GM18517 (cell line): ENCODE data around the gene GRM8.

Experiments
- ATAC-seq: cut with Tn5 transposase; IDR thresholded peaks from one replicate; pipeline ENCODE4 v1.9.1; 2021; ENCODE audit warnings: mild to moderate bottlenecking, moderate library complexity; ENCODE audit not compliant: unreplicated experiment

Gene GRM8

DNA sequence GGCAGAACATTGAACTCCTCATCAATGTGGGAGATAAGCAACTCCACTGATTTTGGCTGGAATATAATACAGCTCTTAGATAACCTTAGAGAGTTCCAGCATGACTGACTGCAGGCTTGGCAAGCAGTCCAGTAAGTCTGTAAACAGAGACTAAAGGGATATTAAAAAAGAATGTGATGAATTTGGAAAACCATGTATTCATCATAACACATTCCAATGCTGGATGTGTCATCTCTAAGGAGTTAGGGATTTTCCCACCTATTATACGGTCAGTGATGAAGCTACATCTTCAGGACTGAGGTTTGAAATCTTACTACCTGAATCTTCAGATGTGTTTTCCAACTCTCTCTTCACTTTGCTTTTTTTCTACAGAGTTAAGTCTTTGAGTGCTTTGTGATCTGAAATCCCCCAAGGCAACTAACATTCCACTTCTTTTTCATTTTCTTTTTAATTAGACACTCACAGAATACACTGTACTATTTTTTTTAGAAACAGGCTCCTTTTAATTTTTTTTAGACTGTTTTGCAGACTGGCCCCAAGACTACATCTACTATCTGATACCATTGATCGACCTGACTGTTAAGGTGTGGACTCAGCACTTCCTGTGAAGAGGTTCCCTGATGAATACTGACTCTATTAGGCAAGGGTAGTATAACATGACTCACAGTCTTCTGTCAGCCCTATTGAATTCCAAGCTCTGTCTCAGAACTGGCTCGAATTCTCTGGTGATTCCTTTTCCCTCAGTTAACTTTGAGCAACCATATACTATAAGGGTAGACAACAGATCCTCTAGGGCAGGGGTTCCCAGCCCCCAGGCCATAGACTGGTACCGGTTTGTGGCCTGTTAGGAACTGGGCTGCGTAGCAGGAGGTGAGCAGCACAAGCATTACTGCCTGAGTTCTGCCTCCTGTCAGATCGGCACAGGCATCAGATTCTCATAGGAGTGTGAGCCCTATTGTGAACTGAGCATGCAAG, 678.2 kb downstream of the GRM8 start:
- no peak for ATAC-seq

DNA sequence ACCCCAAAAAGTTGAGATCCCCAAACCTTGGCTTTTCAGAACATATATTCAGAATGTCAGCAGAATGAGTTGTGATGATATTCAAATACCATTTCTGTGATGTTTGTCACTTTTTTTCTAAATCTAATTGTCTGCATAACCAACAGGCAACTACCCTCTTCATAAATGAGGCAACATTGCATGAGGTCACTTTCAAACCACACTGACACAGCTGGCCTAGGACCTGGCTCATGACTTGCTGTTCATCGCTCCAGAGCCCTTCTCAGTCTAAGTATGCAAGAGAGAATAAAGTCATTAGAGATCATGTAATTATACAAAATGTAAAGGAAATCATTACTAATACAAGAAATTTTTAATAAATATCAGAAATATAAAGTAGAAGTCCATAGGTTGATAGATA, 681.9 kb downstream of the GRM8 start:
- ATAC-seq = no peak

DNA sequence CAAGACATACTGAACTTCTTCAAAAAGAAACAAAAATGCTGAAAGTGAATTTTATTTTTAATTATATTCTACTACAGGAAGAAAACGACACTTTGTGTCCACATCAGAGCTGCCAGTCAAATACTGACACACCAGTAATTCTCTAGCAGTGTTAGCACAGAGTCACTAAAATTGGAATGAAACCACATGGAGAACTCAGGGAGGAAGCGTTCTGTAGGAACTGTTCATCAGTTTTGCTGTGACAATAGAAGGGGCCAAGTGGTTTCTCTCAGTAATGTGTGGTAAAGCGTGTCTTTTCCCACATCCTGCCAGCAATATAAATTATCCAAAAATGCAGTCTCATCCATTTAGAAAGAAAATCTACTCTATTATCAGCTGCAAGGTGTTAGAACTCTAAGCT, 683.3 kb downstream of the GRM8 start:
- ATAC-seq = no peak

DNA sequence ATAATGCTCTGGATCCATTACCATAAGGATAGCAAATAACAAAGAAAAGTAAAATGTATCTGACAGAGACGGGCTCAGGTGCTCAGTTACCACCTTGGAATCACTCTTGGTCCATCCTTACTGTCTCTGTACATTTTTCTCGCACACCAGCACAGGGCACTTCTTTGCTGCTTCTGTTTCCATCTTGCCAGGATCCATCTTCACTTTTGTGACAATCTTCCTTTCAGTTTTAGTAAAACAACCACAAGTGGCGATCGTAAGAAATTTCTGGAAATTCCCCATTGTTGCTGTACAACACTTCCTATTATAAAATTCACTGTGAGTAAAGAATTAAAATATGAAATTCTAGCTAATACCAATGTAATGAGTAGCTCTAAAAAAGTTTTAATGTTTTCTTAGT, 695.5 kb downstream of the GRM8 start:
- ATAC-seq = no peak

DNA sequence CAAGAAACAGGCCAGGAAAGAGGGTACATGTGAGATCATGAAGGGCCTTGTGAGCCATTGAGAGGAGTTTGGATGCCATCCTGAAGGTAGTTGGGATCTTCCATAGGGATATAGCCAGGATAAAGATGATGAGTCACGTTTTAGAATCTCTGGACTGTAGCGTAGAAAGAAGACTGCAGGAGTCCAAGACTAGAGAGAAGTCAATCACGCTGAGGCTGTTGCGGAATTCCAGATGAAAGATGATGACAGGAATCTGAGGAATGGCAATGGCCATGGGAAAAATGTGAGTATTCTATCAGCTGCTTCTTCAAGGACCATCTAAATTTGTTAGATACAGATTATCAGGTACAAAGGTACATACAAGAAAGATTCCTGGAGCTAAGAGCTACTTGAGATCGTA, 711.3 kb downstream of the GRM8 start:
- no peak for ATAC-seq

DNA sequence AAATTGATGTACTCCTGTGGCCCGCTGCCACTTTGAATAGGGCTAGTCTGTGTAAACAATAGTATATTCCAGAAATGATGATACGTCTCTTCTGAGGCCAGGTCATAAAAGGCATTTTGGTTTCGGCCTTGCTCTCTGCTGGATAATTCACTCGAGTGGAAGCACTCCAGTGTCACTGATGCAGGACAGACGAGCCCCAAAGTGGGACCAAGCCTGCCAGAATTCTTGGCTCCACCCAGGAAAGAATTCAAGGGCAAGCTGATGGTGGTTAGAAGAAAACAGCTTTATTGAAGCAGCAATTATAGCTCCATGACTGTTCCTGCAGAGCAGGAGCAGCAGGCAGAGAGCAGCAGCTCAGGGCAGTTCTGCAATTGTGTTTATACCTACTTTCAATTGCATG, 717.6 kb downstream of the GRM8 start:
- no peak for ATAC-seq

DNA sequence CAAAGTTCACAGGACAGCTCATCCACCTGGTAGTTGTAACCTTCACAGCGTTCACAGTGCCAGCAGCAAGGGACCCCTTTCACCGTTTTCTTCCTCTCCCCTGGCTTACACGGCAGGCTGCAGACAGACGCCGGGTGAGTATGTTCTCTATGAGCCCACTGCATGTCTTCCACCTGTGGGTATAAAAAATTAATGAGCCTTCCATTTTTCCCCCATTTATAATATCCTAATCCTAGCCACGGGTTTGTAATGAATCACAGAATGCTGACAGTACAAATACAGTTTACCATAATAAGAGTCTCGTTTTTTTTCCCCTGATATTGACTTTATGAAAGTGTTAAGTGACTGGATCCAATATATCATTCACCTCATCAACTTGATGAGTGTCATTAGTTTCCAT, 719.0 kb downstream of the GRM8 start:
- ATAC-seq = no peak

DNA sequence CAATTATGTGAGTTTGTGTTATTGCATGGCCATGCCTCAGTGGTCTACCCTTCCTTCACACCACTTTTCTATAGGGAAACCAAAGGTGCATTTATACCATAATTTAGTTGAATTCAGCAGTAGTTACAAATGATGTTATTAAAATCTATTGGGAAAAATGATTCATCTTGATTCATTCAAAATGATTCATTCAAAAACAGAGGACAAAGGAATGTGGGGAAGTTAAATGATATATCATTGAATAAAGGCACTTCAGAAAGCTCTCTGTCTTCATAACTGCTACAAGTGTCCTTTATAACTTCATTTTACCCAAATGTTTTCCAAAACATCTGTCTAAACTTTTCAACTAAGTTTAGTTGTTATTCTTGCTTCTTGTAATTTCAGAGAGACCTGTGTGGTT, 722.9 kb downstream of the GRM8 start:
- no peak for ATAC-seq

DNA sequence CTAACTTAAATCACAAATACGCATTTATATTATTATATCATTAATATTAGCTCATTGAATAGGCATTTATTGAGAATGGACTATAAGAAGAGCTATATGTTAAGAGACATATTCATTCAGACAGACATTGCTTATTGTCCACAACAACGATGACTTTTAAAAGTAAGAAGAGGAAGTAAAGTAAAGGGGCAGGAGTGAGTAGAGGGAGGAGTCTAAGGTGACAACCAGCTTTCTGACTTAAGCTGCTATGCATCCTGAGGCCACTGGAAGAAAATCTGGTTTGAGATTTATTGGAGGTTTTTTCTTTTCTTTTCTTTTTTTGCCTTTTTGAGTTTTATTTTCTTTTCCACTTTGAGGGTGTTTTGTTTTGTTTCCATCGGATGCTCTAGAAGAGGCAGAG, 723.5 kb downstream of the GRM8 start:
- no peak for ATAC-seq

DNA sequence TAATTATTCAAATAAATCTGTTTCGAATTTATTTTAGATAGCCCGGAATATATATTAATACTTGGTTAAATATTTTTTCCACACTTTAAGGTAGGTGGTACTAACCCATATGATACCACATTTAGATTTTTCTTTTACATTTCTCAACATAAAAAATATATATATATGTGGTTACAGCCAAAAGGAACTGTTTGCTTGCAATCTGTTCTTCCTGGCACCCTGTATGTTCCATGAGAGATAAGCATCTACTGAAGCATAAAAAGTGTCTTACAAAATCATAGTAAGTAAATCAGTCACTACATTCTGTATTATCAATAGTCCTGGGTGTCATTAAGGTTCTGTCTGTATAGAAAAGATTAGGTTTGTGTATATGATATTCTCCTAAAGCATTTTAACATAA, 726.8 kb downstream of the GRM8 start:
- no peak for ATAC-seq

DNA sequence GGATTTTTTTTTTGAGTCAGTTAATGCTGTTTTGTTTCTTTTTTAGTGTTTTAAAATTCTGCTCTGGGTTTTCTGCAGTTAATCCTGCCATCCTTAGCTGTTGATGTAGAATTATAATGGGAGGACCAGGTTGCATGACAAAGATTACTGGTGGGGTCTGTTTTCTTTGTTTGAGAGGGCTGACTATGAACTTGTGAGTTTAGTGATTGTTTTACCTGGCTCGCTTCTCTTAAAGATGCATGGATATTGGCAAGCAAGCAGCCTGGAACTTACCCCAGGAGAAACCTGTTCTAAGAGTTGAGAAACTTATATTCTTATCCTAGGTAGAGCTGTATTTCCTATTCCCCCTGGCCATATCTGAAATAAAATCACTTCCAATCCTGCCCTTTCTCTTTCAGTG, 727.8 kb downstream of the GRM8 start:
- ATAC-seq = no peak

DNA sequence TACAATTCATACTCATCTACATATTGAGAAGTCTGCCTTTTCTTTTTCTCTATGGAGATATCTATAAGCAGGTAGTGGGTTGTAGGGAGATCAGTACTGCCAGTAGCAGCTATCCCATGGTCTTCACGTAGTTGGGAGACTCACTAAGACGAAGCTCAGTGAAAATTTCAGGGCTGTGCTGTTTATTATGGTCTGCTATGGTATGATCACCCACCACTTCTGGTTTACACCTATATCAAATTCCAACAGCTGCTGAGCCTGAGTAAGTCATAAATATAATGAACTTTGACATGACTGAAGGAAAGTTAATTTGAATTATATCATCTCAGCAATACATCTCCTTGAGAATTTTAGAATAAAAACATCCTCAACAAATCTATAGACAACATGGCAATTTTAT, 741.7 kb downstream of the GRM8 start:
- ATAC-seq = no peak

DNA sequence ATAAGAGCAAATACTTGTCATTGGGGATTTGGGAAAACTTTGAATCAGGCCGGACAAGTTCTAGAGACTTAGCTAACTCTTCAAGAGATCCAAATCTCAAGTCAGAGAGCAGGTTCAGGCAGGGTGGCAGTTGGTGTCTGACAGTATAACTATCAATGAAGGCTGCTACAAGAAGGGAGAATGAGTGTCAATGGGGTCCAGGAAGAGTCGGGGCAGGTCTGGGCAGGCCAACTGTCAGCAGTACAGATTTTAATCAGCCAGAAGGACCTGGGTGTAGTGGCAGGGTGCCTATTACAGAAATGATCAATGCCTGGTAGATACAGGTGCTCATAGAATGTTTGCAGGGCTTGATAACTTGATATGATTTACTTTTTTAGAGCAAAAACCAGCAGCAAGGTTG, 751.1 kb downstream of the GRM8 start:
- no peak for ATAC-seq

DNA sequence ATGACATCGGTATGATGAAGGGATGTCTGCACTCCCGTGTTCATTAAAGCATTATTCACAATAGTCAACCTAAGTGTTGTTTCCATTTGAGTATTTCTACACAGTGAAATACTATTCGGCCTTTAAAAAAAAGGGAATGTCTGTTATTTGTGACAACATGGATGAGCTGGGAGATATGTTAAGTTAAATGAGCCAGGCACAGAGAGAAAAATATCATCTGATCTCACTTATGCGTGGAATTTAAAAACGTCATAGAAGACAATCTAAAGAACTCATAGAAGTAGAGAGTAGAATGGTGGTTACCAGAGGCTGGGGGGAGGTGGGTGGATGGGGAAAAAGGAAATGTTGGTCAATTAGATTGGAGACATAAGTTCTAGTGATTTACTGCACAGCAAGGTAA, 753.3 kb downstream of the GRM8 start:
- no peak for ATAC-seq

DNA sequence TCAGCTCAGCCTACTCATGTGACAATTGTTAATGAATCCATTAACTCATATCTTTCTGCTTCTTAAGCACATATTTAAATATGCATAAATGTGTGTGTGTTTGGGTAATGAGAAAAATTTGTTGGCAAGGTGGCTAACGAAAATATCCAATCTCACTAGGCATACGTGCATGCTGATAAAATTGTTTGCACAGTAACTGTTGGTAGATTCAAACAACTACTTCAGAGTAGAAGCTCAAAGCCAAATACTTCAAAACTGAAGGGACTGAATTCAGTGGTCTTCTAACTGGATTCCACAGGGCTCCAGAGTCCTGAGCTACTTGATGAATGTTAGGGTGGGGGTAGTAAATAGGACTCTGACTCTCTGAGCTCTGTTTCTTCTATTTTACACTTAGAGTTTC, 757.0 kb downstream of the GRM8 start:
- ATAC-seq = no peak

DNA sequence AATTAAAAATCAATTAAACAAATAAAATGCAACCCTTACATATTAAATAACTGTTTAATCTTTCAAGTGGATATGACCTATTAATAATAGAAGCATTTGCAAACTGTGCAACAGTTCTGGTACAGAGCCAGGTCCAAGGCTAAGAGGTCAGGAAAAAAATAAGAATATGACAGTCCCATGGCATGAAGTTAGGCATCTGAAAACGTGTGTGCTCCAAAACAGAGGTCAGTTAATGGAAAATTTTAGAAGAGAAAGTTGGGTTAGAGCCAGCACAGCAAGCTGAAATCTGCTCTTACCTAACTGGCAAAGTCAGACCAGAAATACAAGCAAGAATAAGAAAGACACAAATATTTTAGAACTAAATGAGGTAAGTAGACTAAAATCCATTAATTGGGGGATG, 757.7 kb downstream of the GRM8 start:
- ATAC-seq = no peak

DNA sequence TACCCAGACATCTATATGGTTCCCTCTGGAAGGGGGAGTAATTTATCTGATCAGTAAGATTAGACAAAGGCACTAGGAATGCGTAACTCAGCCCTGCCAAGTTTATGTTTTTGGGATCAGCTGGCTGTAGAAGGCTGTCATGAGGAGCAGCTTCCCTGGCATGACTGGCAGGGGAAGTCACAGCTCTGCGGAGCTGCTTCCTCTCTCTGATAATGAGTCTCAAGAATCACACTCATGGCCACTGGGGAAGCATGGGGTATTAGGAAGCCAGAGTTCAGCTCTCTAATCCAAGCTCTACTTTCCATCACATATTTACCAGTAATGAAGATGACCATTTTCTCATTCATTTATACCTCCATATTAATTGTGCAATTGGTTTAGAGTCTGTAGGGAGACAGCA, 758.9 kb downstream of the GRM8 start:
- no peak for ATAC-seq

DNA sequence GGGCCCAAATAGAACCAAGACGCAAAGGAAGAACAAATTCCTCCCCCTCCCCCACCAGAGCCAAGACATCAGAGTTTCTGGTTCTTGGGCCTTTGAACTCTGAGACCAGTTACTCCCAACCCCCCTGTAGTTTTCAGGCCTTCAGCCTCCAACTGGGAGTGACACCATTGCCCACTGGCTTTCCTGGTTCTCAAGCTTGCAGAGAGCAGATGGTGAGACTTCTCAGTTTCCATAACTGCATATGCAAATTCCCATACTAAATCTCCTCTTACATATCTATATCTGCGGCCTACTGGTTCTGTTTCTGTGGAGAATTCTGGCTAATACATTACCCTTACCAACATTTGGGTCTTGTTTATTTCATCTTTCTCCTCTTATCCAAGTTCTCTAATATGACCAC, 762.9 kb downstream of the GRM8 start:
- no peak for ATAC-seq

DNA sequence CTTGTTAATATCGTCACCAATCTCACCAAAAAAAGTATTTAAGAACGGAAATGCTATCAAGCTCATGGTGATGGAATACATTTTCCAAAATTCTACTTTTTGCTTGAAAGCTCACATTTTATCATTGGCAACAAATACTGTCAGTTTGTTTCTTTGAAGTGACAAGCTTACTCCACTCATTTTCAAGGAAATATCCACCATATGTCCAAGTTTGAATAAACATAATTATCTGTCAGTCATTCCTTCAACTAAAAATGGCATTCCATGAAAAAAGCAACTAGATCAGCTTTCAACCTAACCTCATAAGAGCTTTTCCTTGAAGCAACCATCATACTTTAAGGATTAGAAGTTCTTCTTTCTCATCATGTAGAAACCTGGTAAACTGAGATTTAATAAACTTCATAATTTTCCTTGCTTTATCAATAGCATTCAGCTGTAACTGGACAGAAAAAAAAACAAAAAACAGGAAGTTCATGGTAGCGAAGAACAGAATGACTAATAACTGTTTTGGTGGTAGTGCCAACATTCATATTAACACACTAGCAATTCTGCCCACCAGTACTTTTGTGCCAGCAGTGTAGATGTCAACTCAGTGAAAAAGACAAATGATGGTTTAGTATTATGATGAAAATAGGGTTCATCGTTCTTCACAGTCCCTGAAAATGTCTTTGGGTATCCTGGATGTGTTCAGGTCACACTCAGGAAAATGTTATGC, 764.9 kb downstream of the GRM8 start:
- no peak for ATAC-seq

DNA sequence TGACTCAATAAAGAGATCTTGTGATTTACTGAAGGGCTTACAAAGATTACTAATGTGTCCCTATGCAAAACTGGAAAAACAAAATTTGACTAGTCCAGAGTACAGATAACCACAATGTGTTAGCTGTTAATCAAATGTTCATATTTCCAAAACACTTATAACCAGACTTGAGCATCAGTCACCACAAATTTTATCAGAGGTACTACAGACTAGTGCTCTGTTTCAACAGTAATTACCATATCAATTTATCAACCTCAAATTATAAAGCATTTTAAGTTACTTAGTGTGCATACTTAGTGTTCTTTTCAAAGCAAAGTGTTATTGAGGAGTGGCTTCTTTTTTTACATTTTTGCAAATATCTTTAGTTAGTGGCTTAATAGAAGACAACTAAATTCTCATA, 765.9 kb downstream of the GRM8 start:
- ATAC-seq = no peak

DNA sequence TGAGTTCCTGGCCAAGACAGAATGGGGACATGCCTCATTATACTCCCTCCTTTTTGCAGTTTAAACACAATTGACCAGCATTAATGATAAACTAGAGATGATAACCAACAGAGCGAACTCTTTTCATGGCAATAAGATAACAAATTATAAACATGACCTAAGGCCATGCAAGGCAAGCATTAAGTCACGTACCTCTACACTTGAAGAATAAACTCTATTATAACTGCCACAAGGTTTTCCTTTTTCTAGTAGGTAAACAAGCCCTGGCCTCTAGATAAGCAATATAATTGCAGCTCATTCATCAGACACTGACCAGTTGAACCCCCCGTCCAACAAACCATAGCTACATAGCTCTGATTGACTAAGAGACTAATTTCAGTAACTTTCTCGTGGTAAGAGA, 767.0 kb downstream of the GRM8 start:
- ATAC-seq = no peak

DNA sequence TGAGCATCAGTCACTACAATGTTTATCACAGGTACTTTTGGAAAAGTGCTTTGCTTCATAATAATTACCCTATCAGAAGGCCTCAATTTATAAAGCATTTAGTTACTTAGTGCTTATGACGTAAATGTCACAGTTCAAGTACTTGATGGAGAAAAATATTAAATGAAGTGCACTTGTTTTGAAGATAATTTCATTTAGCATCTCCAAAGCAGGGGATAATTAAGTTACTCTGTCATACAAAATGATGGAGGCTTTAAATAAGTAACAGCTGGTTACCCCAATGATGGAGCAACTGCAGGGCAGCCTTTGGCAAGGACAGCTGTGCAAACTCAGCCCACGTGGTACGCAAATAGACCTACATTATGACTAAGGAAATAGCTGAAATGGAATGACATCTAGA, 768.8 kb downstream of the GRM8 start:
- ATAC-seq = no peak
